ENCODE measurements around the gene HS6ST1.

The HS6ST1 gene

DNA sequence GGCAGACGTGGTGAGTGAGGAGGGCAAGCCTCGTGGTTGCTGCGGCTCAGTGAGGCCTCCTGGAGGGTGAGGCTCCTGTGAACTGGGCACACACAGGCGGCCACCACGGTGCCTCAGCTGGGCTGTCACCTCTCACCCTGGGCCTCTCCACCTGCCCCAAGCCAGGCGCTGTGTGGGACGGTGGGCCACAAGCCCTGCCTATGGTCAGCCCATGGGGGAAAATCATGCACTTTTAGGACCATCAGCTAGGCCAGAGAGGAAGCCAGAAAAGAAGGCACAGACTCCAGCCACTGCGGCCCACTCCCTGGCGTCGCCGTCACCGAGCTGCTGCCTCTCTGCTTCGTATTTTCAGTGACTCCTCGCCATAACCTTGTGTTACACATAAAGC, 28.5 kb upstream of the HS6ST1 start:
- H3K27me3 ChIP-seq (ENCODE audit: insufficient read depth, low read depth) = no peaks in the 10 kb centered on the region
- TF ChIP-seq, protein P1, sequence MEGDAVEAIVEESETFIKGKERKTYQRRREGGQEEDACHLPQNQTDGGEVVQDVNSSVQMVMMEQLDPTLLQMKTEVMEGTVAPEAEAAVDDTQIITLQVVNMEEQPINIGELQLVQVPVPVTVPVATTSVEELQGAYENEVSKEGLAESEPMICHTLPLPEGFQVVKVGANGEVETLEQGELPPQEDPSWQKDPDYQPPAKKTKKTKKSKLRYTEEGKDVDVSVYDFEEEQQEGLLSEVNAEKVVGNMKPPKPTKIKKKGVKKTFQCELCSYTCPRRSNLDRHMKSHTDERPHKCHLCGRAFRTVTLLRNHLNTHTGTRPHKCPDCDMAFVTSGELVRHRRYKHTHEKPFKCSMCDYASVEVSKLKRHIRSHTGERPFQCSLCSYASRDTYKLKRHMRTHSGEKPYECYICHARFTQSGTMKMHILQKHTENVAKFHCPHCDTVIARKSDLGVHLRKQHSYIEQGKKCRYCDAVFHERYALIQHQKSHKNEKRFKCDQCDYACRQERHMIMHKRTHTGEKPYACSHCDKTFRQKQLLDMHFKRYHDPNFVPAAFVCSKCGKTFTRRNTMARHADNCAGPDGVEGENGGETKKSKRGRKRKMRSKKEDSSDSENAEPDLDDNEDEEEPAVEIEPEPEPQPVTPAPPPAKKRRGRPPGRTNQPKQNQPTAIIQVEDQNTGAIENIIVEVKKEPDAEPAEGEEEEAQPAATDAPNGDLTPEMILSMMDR (conservative IDR thresholded peaks at IDR 0.05; ENCODE audit: low read depth, low read length) = no peak

DNA sequence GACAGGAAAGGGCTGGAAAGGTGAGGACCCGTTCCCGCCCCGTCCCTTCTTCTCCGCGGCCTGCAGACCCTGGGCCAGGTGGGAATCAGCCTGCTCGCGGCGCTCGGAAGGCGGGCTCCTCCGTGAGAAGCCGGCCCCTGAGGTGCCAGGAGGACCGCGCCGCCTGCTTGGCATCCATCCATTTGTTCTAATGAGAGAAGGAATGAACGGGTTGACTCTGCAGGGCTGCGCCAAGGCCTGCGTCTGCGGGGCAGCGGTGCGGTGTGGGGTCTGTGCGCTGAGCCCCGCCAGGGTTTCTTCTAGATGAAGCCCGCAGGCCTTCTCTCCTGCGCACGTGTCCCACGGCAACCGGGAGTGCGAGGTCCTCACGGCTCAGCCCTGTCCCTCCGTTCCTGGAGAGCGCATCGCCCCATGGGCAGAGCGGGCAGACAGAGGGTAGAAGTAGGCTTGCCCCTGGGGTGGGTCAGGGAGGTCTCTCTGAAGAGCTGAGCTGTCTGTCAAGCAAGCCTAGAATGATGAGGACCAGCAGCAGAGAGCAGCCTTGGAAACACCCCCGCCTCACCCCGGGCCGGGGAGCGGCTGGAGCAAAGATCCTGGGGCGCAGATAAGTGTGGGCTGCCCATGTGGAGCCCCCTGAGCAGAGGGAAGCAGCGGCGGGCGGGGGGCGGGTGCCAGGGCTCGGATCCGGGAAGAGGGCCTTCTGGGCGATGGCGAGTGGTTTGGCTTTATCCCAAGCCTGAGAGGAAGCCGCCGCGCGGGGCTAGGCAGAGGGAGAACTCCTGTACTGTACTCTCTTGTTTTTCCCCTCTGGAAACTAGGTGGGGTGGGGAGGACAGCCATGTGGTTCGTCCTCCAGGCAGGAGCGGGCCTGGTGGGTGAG, 27.9 kb upstream of the HS6ST1 start:
- TF ChIP-seq, protein P1 (conservative IDR thresholded peaks at IDR 0.05; ENCODE audit: low read depth, low read length) = no peak
- no peaks in the 10 kb centered on the region for H3K36me3 ChIP-seq (ENCODE audit: insufficient read depth)
- H3K4me3 ChIP-seq (IDR thresholded peaks at IDR 0.05; ENCODE audit: insufficient read depth, low read depth, low read length) = no peak overlapping the region
- H3K4me1 ChIP-seq (ENCODE audit: low read depth, poor library complexity, severe bottlenecking) = no peaks in the 10 kb centered on the region
- H2AFZ ChIP-seq (ENCODE audit: low read depth) = no peak overlapping the region
- H4K20me1 ChIP-seq (ENCODE audit: insufficient read depth) = no peaks in the 10 kb centered on the region
- no peak overlapping the region for H3K27ac ChIP-seq
- no peaks in the 10 kb centered on the region for H3K27me3 ChIP-seq (ENCODE audit: insufficient read depth, low read depth)
- no peak overlapping the region for H3K4me2 ChIP-seq
- H3K9ac ChIP-seq = no peak overlapping the region
- H3K79me2 ChIP-seq (ENCODE audit: insufficient read depth, low read depth) = no peaks in the 10 kb centered on the region

More for the DNA sequence above, 28.5 kb upstream of the HS6ST1 start:
- no peaks in the 10 kb centered on the region for H3K4me1 ChIP-seq (ENCODE audit: low read depth, poor library complexity, severe bottlenecking)
- H3K27ac ChIP-seq = no peak overlapping the region
- no peak overlapping the region for H3K4me2 ChIP-seq
- H3K9ac ChIP-seq = no peak overlapping the region
- no peaks in the 10 kb centered on the region for H3K36me3 ChIP-seq (ENCODE audit: insufficient read depth)
- no peak overlapping the region for H2AFZ ChIP-seq (ENCODE audit: low read depth)
- H3K4me3 ChIP-seq (IDR thresholded peaks at IDR 0.05; ENCODE audit: insufficient read depth, low read depth, low read length) = no peak overlapping the region
- no peaks in the 10 kb centered on the region for H3K79me2 ChIP-seq (ENCODE audit: insufficient read depth, low read depth)
- no peaks in the 10 kb centered on the region for H4K20me1 ChIP-seq (ENCODE audit: insufficient read depth)

DNA sequence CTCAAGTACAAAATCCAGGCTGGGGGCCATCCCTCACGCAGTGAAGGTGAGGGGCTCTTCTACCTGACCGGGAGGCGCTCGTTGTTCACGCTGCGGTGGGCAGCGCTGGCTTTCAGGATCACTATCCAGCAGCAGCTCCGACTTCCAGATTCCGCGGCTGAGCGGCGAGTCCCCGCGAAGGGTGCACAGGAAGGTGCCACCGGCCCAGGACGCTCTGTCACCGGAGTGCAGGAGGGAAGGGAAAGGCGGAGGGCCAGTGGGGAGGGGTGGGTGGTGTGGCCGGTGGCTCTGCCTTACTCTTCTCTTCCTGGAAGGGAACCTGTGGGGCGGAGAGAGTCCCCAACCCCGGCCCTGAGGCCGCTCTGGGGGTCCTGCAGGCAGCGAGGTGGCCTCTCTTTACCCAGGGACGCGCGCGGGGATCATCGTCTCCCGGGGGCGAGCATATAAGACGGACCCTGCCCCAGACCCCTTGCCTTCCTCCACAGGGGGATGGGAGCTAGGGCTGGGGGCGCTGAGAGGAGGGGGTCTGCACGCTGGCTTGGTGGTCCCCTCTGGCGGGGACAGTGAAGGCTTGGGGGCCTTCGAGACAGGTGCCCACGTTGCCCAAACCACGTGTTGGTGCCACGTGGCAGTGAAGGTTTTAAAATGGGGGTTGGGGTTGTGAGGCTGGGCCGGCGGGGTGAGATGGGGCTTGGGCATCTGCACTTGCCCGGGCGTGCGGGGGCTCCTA, 26.9 kb upstream of the HS6ST1 start:
- Histone ChIP-seq H3K4me3 (IDR thresholded peaks at IDR 0.05; ENCODE audit: insufficient read depth, low read depth, low read length) (no peak overlapping the region), H3K36me3 (ENCODE audit: insufficient read depth) (no peaks in the 10 kb centered on the region), H3K27me3 (ENCODE audit: insufficient read depth, low read depth) (no peaks in the 10 kb centered on the region), H4K20me1 (ENCODE audit: insufficient read depth) (no peaks in the 10 kb centered on the region), H3K4me1 (ENCODE audit: low read depth, poor library complexity, severe bottlenecking) (no peaks in the 10 kb centered on the region), H3K9ac (no peak overlapping the region), H3K27ac (no peak overlapping the region), H3K4me2 (no peak overlapping the region), H2AFZ (ENCODE audit: low read depth) (no peak overlapping the region), H3K79me2 (ENCODE audit: insufficient read depth, low read depth) (no peaks in the 10 kb centered on the region)
- TF ChIP-seq, protein P1 (conservative IDR thresholded peaks at IDR 0.05; ENCODE audit: low read depth, low read length) = no peak

DNA sequence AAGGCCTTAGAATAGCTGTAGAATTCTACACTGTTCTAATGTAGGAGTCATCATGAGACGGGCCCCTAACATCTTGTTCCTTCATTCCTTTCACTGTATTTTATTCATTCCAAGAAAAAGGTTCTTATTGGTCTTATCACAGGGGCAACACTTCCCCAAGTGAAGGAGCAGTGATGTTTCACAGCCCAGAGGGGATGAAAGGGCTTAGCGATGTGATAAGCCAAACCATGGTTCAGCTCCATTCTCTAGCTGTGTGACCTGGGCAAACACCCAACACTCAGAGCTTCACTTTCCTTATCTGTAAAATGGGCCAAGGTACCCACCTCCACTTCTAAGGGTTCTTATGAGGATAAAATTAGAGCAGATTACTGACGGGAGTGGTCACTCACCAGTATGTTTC, 25.4 kb upstream of the HS6ST1 start:
- H3K4me3 ChIP-seq (IDR thresholded peaks at IDR 0.05; ENCODE audit: insufficient read depth, low read depth, low read length) = no peak overlapping the region
- H3K4me2 ChIP-seq = no peak overlapping the region
- TF ChIP-seq, protein P1 (conservative IDR thresholded peaks at IDR 0.05; ENCODE audit: low read depth, low read length) = no peak
- H3K27ac ChIP-seq = no peak overlapping the region
- H3K4me1 ChIP-seq (ENCODE audit: low read depth, poor library complexity, severe bottlenecking) = no peaks in the 10 kb centered on the region
- H3K79me2 ChIP-seq (ENCODE audit: insufficient read depth, low read depth) = no peaks in the 10 kb centered on the region
- H3K9ac ChIP-seq = no peak overlapping the region
- H4K20me1 ChIP-seq (ENCODE audit: insufficient read depth) = no peaks in the 10 kb centered on the region
- no peak overlapping the region for H2AFZ ChIP-seq (ENCODE audit: low read depth)
- no peaks in the 10 kb centered on the region for H3K27me3 ChIP-seq (ENCODE audit: insufficient read depth, low read depth)
- H3K36me3 ChIP-seq (ENCODE audit: insufficient read depth) = no peaks in the 10 kb centered on the region
